ENCODE results near the gene ZNRD2.

Gene ZNRD2

GRCh38 chr11:65554842-65555430, 15.3 kb upstream of the ZNRD2 start:
- ATAC-seq = no peak
- TF ChIP-seq BACH2 (CRISPR knock-in tag; IDR thresholded peaks at IDR 0.05; ENCODE audit: borderline replicate concordance) = no peak

GRCh38 chr11:65555693-65556231, 14.5 kb upstream of the ZNRD2 start:
- peak; percentile 50 for ATAC-seq
- TF ChIP-seq PATZ1 (CRISPR knock-in tag; IDR thresholded peaks at IDR 0.05; ENCODE audit: borderline replicate concordance) (0 out of 2 replicates have a peak, but pooled peaks have one; percentile 8), ZFP30 (CRISPR knock-in tag; IDR thresholded peaks at IDR 0.05) (no peak)

GRCh38 chr11:65556470-65557279, 13.6 kb upstream of the ZNRD2 start:
- ATAC-seq = no peak

More at GRCh38 chr11:65556470-65557279, 13.6 kb upstream of the ZNRD2 start:
- TF ChIP-seq PATZ1 (CRISPR knock-in tag; IDR thresholded peaks at IDR 0.05; ENCODE audit: borderline replicate concordance) = no peak
- TF ChIP-seq SNAI2 (CRISPR knock-in tag; IDR thresholded peaks at IDR 0.05) = no peak
- TF ChIP-seq CSRNP3 (CRISPR knock-in tag; IDR thresholded peaks at IDR 0.05) = no peak
- no peak for TF ChIP-seq TOX (CRISPR knock-in tag; IDR thresholded peaks at IDR 0.05; ENCODE audit: borderline replicate concordance)
- TF ChIP-seq POU6F1 (CRISPR knock-in tag; IDR thresholded peaks at IDR 0.05; ENCODE audit: borderline replicate concordance, low read depth) = no peak
- no peak for TF ChIP-seq TSHZ2 (CRISPR knock-in tag; IDR thresholded peaks at IDR 0.05)
- TF ChIP-seq OSR1 (CRISPR knock-in tag; IDR thresholded peaks at IDR 0.05) = no peak
- no peak for TF ChIP-seq ARNTL (CRISPR knock-in tag; IDR thresholded peaks at IDR 0.05; ENCODE audit: borderline replicate concordance, low read depth)
- TF ChIP-seq TCF4 (CRISPR knock-in tag; IDR thresholded peaks at IDR 0.05; ENCODE audit: borderline replicate concordance) = no peak
- TF ChIP-seq ZFP30 (CRISPR knock-in tag; IDR thresholded peaks at IDR 0.05) = no peak
- TF ChIP-seq ZNF565 (CRISPR knock-in tag; conservative IDR thresholded peaks at IDR 0.05; ENCODE audit: low read depth) = no peak
- TF ChIP-seq ISL1 (CRISPR knock-in tag; IDR thresholded peaks at IDR 0.05) = no peak
- TF ChIP-seq RARB (CRISPR knock-in tag; IDR thresholded peaks at IDR 0.05) = no peak
